Astrocyte of the spinal cord (primary cell): ENCODE measurements around the gene DLGAP1.

Experiments used
- DNase-seq: peaks from one replicate; pipeline ENCODE4 v3.0.0; 2011; ENCODE audit warnings: low read depth, low spot score
- H3K4me3 ChIP-seq: 2 replicates; pipeline ENCODE4 v1.5.1; 2011; ENCODE audit warnings: low read depth, mild to moderate bottlenecking, low read length, moderate library complexity
- CTCF ChIP-seq: IDR thresholded peaks from 2 replicates; pipeline ENCODE4 v1.5.1; 2012; ENCODE audit warnings: low read depth, mild to moderate bottlenecking, low read length, inconsistent platforms
- in situ Hi-C: cut with HindIII; loops from 2 replicates; pipeline ENCODE4 v1.10.0; 2017; ENCODE audit warnings: low sequenced_read_pairs

The DLGAP1 gene

GRCh38 chr18:4134700-4135099, 320.4 kb downstream of the DLGAP1 start:
- no peak for DNase-seq
- no peak overlapping the region for H3K4me3 ChIP-seq
- no peak for TF ChIP-seq CTCF
- in situ Hi-C loops, result no loop called here

DNA sequence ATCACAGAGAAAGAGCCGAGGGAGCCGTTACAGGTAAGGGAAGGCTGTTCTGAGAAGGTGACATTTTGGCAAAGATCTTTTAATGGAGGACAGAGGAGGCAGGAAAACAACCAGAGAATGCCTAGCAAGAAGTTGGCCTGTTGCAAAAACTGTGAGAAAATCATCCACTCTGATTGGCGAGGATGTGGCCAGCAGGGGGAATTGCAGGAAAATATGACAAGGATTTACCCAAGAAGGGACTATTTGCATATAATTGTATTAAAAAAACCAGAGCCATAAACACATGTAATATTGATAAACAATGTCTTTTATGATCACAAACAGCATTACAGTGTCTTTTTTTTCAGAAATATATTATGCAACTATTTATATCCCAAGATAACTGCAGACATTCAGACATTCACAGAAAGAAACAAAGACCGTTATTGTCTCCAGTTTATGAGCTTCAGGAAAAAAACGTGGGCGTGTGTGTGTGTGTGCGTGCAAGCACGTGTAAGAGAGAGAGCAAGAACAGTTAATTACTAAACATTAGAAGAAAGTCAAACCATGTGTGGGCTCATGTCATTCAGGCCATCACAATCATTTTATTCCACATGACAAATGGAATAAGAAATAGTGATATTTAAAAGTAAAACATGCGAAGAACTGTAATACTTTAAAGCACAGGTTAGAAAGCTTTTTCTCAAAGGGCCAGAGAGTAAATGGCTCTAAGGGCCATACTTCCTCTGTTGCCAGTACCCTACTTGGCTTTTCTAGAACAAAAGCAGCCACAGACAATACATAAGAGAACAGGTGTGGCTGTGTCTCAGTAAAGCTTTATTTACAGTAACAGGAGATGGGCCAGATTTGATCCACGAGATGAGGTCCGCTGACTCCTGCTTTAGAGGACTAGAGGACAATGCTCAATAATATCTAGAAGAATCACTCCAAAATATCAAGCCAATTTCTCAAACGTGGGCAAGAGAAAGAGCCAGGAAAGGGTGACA, 324.1 kb downstream of the DLGAP1 start:
- H3K4me3 ChIP-seq, result no peak overlapping the region
- no peak for TF ChIP-seq CTCF
- DNase-seq, result no peak
- in situ Hi-C loops, result no loop called here

- H3K4me3 ChIP-seq, result no peak overlapping the region
- no peak for TF ChIP-seq CTCF
- no peak for DNase-seq
- in situ Hi-C loops, result no loop called here
These were observed 328.2 kb downstream of the DLGAP1 start for GRCh38 chr18:4126939-4127338.

GRCh38 chr18:4125627-4126230, 329.4 kb downstream of the DLGAP1 start:
- no peak for DNase-seq
- H3K4me3 ChIP-seq, result no peak overlapping the region
- no peak for TF ChIP-seq CTCF
- in situ Hi-C loops, result no loop called here

GRCh38 chr18:4125224-4125623, 329.9 kb downstream of the DLGAP1 start:
- no peak overlapping the region for H3K4me3 ChIP-seq
- peak; percentile 69 for DNase-seq
- in situ Hi-C loops, result no loop called here
- no peak for TF ChIP-seq CTCF

- H3K4me3 ChIP-seq, result no peak overlapping the region
- in situ Hi-C loops, result no loop called here
- TF ChIP-seq CTCF, result no peak
- no peak for DNase-seq
These were observed 335.3 kb downstream of the DLGAP1 start for GRCh38 chr18:4119813-4120212.
